GM12878 (cell line): ENCODE results near the gene SEC22C.

Experiments
- EZH2 ChIP-seq: IDR thresholded peaks from 2 replicates; pipeline ENCODE4 v1.6.1; 2012; ENCODE audit warnings: low read depth, mild to moderate bottlenecking, control low read depth, inconsistent platforms, low read length, borderline replicate concordance; ENCODE audit not compliant: control insufficient read depth
- FOXM1 ChIP-seq: IDR thresholded peaks from 2 replicates; pipeline ENCODE4 v1.6.1; 2012; ENCODE audit warnings: low read depth, mild to moderate bottlenecking, inconsistent platforms, low read length, moderate library complexity
- POLR2AphosphoS5 ChIP-seq: IDR thresholded peaks from 2 replicates; pipeline ENCODE4 v1.6.1; 2011; ENCODE audit warnings: mild to moderate bottlenecking, low read length, inconsistent platforms
- TARDBP ChIP-seq: IDR thresholded peaks from 2 replicates; pipeline ENCODE4 v1.6.1; 2016; ENCODE audit warnings: borderline replicate concordance
- TF ChIP-seq, protein P1 (sequence below), 3 experiments: IDR thresholded peaks in 2 of 3; conservative IDR thresholded peaks in 1 of 3; 2 replicates each; pipeline ENCODE4 v1.5.1; 2011; ENCODE audit warnings: low read depth in 3 of 3, low read length in 3 of 3, mild to moderate bottlenecking in 3 of 3, control low read depth in 2 of 3, moderate library complexity in 2 of 3, inconsistent platforms in 1 of 3, mixed read lengths in 1 of 3; ENCODE audit not compliant: control insufficient read depth in 2 of 3, insufficient read depth in 1 of 3; ENCODE audit errors: extremely low read depth in 1 of 3

DNA sequence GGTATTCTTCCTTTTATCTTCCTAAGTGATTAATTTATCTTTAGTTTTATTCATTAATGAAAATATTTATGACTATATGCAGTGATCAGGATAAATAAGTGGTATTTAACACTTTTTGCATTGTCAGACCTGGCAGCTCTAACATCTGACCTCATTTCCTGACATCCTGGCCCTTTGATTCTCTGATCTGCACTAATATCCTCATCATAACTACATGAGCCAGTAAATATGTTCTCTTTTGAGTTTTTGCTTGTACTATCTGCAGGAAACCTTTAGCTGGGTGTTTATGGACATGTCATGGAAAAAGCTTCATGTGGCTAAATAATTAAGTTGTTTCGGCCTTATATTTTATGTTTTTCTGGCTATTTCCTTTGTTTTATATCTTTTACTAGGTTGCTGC lies 29.2 kb upstream of the SEC22C start:
- no peak for TF ChIP-seq EZH2
- TF ChIP-seq, protein P1, sequence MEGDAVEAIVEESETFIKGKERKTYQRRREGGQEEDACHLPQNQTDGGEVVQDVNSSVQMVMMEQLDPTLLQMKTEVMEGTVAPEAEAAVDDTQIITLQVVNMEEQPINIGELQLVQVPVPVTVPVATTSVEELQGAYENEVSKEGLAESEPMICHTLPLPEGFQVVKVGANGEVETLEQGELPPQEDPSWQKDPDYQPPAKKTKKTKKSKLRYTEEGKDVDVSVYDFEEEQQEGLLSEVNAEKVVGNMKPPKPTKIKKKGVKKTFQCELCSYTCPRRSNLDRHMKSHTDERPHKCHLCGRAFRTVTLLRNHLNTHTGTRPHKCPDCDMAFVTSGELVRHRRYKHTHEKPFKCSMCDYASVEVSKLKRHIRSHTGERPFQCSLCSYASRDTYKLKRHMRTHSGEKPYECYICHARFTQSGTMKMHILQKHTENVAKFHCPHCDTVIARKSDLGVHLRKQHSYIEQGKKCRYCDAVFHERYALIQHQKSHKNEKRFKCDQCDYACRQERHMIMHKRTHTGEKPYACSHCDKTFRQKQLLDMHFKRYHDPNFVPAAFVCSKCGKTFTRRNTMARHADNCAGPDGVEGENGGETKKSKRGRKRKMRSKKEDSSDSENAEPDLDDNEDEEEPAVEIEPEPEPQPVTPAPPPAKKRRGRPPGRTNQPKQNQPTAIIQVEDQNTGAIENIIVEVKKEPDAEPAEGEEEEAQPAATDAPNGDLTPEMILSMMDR (IDR thresholded peaks at IDR 0.05 in 2 of 3, conservative IDR thresholded peaks at IDR 0.05 in 1 of 3; ENCODE audit: control insufficient read depth in 2 of 3, extremely low read depth in 1 of 3, insufficient read depth in 1 of 3, low read depth in 3 of 3, low read length in 3 of 3) = no peak
- no peak for TF ChIP-seq POLR2AphosphoS5
- no peak for TF ChIP-seq TARDBP
- TF ChIP-seq FOXM1 = no peak
